Mammary epithelial cell (primary cell): ENCODE data around the gene RIPK4.

Experiments used
- EZH2 ChIP-seq: IDR thresholded peaks from 2 replicates; pipeline ENCODE4 v1.6.1; 2012; ENCODE audit warnings: low read length, inconsistent platforms, borderline replicate concordance
- TF ChIP-seq, protein P1 (sequence below), 2 donors: IDR thresholded peaks in 1 of 2; conservative IDR thresholded peaks in 1 of 2; 2 replicates each; pipeline ENCODE4 v1.5.1; 2011 to 2012; ENCODE audit warnings: inconsistent platforms in 2 of 2, low read length in 2 of 2, mild to moderate bottlenecking in 2 of 2, control low read depth in 1 of 2, low read depth in 1 of 2; ENCODE audit not compliant: insufficient read depth in 1 of 2; ENCODE audit errors: extremely low read depth in 1 of 2

DNA sequence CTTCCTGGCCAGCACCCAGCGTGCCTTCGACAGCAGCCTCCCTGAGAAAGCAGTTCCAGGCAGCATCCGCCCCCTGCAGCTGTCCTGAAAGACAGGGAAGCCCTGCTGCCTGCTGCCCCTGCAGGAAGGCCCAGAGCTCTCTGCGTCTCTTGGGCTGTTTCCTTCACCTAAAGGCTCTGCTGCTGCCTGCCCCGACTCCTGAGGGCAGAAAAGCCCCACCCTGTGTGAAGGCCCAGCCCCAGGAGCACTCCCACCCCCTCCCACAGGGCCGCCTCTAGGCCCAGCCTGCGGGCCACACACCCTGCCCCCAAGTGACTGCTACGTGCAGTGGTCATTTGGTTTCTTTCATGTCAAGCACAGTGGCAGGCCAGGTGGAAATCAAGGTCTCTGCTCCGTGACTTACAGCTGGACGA lies 12.4 kb downstream of the RIPK4 start:
- TF ChIP-seq, protein P1, sequence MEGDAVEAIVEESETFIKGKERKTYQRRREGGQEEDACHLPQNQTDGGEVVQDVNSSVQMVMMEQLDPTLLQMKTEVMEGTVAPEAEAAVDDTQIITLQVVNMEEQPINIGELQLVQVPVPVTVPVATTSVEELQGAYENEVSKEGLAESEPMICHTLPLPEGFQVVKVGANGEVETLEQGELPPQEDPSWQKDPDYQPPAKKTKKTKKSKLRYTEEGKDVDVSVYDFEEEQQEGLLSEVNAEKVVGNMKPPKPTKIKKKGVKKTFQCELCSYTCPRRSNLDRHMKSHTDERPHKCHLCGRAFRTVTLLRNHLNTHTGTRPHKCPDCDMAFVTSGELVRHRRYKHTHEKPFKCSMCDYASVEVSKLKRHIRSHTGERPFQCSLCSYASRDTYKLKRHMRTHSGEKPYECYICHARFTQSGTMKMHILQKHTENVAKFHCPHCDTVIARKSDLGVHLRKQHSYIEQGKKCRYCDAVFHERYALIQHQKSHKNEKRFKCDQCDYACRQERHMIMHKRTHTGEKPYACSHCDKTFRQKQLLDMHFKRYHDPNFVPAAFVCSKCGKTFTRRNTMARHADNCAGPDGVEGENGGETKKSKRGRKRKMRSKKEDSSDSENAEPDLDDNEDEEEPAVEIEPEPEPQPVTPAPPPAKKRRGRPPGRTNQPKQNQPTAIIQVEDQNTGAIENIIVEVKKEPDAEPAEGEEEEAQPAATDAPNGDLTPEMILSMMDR (conservative IDR thresholded peaks at IDR 0.05 in 1 of 2, IDR thresholded peaks at IDR 0.05 in 1 of 2; ENCODE audit: extremely low read depth in 1 of 2, insufficient read depth in 1 of 2, low read depth in 1 of 2, low read length in 2 of 2), result no peak
- TF ChIP-seq EZH2, result no peak
